Right atrium auricular region (tissue), 2 donors: ENCODE data around the gene ACTG1. TPM values are rescaled to one million over a fixed set of nuclear protein-coding genes. Genes with fewer than 3 reads are reported as not detected.
"Not testable (repeated sequence)": the region's sequence is repeated elsewhere in the genome, so short reads cannot be mapped to it uniquely, and the experiment has no call there.

ENCODE experiments used
- DNase-seq: peaks from one replicate; pipeline ENCODE4 v3.0.0-alpha.2; 2019; ENCODE audit warnings: low spot score
- H3K27ac ChIP-seq, 2 donors: fragments of 200-600 bp; sonication (generic); 1 replicate in 1 of 2; 2 replicates in 1 of 2; pipeline ENCODE4 v1.5.1; 2016 to 2019
- H3K27me3 ChIP-seq, 2 donors: fragments of 200-600 bp; sonication (generic); one replicate each; pipeline versions ENCODE4 v1.5.1 to v1.6.0; 2017 to 2019
- H3K36me3 ChIP-seq: fragments of 200-600 bp; sonication (generic); one replicate; pipeline ENCODE4 v1.5.1; 2016
- H3K4me1 ChIP-seq, 2 donors: fragments of 200-600 bp; sonication (generic); one replicate each; pipeline versions ENCODE4 v1.5.1 to v1.6.0; 2017 to 2019
- H3K4me3 ChIP-seq, 2 donors: fragments of 200-600 bp; sonication (generic); 1 replicate in 1 of 2; 2 replicates in 1 of 2; pipeline ENCODE4 v1.5.1; 2017 to 2019; ENCODE audit warnings: mild to moderate bottlenecking in 1 of 2, moderate library complexity in 1 of 2
- H3K9me3 ChIP-seq, 2 donors: fragments of 200-600 bp; sonication (generic); one replicate each; pipeline ENCODE4 v1.5.1; 2019
- CTCF ChIP-seq, 2 donors: fragments of 200-600 bp; sonication (generic); IDR thresholded peaks; one replicate each; pipeline ENCODE4 v1.5.1; 2019; ENCODE audit warnings: antibody characterized with exemption in 2 of 2
- total RNA-seq, 2 donors: library from RNA; depleted of rRNA; stranded (reverse); fragments of >200 nt; gene quantifications; one replicate each; pipeline ENCODE4 v1.1.0, GENCODE V29; 2016

The ACTG1 gene
- total RNA-seq, 2 donors from 2014 or later: 1,076 to 1,610 TPM

GRCh38 chr17:81535480-81536298, 23.1 kb upstream of the ACTG1 start:
- TF ChIP-seq CTCF (IDR thresholded peaks at IDR 0.05): no peak
- peaks cover 11% of the 10 kb centered on the region for H3K36me3 ChIP-seq
- no peak overlapping the region for H3K27ac ChIP-seq
- peaks cover 6 to 19% of the 10 kb centered on the region in 2 donors for H3K27me3 ChIP-seq
- H3K9me3 ChIP-seq: no peaks in the 10 kb centered on the region
- DNase-seq: no peak
- no peak overlapping the region for H3K4me3 ChIP-seq
- peaks cover 0 to 21% of the 10 kb centered on the region in 2 donors for H3K4me1 ChIP-seq

- Histone ChIP-seq H3K36me3 (peaks cover 3% of the 10 kb centered on the region), H3K27ac (no peak overlapping the region), H3K27me3 (peaks cover 6 to 19% of the 10 kb centered on the region in 2 donors), H3K9me3 (no peaks in the 10 kb centered on the region), H3K4me1 (peaks cover 0 to 21% of the 10 kb centered on the region in 2 donors), H3K4me3 (no peak overlapping the region)
- no peak for TF ChIP-seq CTCF (IDR thresholded peaks at IDR 0.05)
- no peak for DNase-seq
Observed at GRCh38 chr17:81535007-81535328, 22.4 kb upstream of the ACTG1 start.

GRCh38 chr17:81534157-81535006, 21.8 kb upstream of the ACTG1 start:
- no peaks in the 10 kb centered on the region for H3K9me3 ChIP-seq
- H3K36me3 ChIP-seq: no peaks in the 10 kb centered on the region
- DNase-seq: no peak
- peaks cover 6 to 19% of the 10 kb centered on the region in 2 donors for H3K27me3 ChIP-seq
- H3K27ac ChIP-seq: no peak overlapping the region
- TF ChIP-seq CTCF (IDR thresholded peaks at IDR 0.05): no peak
- H3K4me3 ChIP-seq: no peak overlapping the region
- peaks cover 0 to 21% of the 10 kb centered on the region in 2 donors for H3K4me1 ChIP-seq

GRCh38 chr17:81533339-81534141, 20.9 kb upstream of the ACTG1 start:
- Histone ChIP-seq H3K36me3 (no peaks in the 10 kb centered on the region), H3K4me3 (no peak overlapping the region), H3K27me3 (peaks cover 6 to 19% of the 10 kb centered on the region in 2 donors), H3K27ac (no peak overlapping the region), H3K4me1 (peaks cover 0 to 21% of the 10 kb centered on the region in 2 donors), H3K9me3 (no peaks in the 10 kb centered on the region)
- TF ChIP-seq CTCF (IDR thresholded peaks at IDR 0.05): no peak
- DNase-seq: no peak

GRCh38 chr17:81532490-81533287, 20.1 kb upstream of the ACTG1 start:
- TF ChIP-seq CTCF (IDR thresholded peaks at IDR 0.05): no peak
- no peak for DNase-seq
- Histone ChIP-seq H3K36me3 (no peaks in the 10 kb centered on the region), H3K27me3 (peaks cover 6 to 18% of the 10 kb centered on the region in 2 donors), H3K4me1 (peaks cover 0 to 19% of the 10 kb centered on the region in 2 donors), H3K4me3 (no peak overlapping the region), H3K9me3 (no peaks in the 10 kb centered on the region), H3K27ac (no peak overlapping the region)

GRCh38 chr17:81531998-81532404, 19.4 kb upstream of the ACTG1 start:
- H3K27me3 ChIP-seq: peaks cover under 1 to 11% of the 10 kb centered on the region in 2 donors
- not testable (repeated sequence) for H3K4me3 ChIP-seq, DNase-seq, H3K27ac ChIP-seq, H3K36me3 ChIP-seq, H3K9me3 ChIP-seq
- peaks cover 0 to 12% of the 10 kb centered on the region in 2 donors for H3K4me1 ChIP-seq

GRCh38 chr17:81531013-81531412, 18.4 kb upstream of the ACTG1 start:
- not testable (repeated sequence) for H3K27me3 ChIP-seq, DNase-seq, H3K4me3 ChIP-seq, H3K4me1 ChIP-seq, H3K36me3 ChIP-seq, H3K9me3 ChIP-seq, H3K27ac ChIP-seq
